GM21360 (cell line): ENCODE measurements around the gene NLRP7.
A peak's percentile ranks its signal among the peaks of the same experiment; 100 is the strongest.
"Not testable (repeated sequence)": the region's sequence is repeated elsewhere in the genome, so short reads cannot be mapped to it uniquely, and the experiment has no call there.

Source experiments
- ATAC-seq: cut with Tn5 transposase; IDR thresholded peaks from one replicate; pipeline ENCODE4 v1.9.1; 2021; ENCODE audit warnings: mild to moderate bottlenecking, moderate library complexity; ENCODE audit not compliant: unreplicated experiment

Gene NLRP7

DNA sequence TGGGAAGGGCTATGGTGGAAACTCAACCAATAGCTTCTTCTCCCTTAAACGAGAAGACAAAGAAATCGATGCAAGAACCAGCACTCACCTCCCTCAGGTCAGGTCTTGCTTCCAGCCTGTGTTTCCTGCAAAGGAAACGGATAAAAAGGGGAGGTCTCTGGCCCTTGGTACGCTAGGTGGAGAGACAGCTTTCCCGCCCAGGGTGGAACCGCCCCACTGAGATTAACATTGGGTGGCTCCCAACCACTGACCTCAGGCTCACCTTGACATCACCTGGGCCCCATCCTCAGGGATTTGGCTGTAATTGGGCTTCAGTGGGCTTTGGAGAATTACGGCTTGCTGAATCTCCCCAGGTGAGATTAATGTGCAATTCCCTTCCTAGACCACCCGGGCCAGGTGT is at the start of gene NLRP7:
Gene NLRP7, minus strand, starts transcription at position 150 of the 400 bp plus-strand sequence.
- ATAC-seq, result no peak

DNA sequence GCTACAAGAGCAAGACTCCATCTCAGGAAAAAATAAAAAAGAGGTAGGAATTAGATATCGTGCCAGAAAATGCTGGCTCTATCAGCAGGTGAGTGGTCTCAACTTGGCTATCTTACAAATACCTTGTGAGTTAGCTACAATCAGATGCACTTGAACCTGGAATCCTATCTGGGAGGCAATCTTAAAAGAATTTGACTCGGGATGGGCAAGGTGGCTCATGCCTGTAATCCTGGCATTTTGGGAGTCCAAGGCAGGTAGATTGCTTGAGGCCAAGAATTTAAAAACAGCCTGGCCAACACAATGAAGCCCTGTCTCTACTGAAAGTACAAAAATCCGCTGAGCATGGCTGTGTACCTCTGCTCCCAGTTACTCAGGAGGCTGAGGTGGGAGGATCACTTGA is 48.2 kb upstream of the NLRP7 start:
- ATAC-seq, result no peak

DNA sequence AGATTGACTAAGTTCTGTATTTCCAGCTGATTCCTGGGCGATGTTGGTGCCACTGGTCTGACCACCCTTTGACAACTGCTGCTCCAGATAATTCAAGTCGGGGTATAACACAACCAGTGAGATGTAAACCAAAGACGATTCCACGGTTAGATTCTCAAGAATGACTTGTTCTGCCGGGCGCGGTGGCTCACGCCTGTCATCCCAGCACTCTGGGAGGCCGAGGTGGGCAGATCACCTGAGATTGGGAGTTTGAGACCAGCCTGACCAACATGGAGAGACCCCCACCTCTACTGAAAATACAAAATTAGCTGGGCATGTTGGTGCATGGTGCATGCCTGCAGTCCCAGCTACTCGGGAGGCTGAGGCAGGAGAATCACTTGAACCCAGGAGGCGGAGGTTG is 42.2 kb upstream of the NLRP7 start:
- not testable (repeated sequence) for ATAC-seq

DNA sequence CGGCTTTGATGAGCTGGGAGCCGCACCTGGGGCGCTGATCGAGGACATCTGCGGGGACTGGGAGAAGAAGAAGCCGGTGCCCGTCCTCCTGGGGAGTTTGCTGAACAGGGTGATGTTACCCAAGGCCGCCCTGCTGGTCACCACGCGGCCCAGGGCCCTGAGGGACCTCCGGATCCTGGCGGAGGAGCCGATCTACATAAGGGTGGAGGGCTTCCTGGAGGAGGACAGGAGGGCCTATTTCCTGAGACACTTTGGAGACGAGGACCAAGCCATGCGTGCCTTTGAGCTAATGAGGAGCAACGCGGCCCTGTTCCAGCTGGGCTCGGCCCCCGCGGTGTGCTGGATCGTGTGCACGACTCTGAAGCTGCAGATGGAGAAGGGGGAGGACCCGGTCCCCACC is 35.2 kb upstream of the NLRP7 start:
- ATAC-seq, result not testable (repeated sequence)

DNA sequence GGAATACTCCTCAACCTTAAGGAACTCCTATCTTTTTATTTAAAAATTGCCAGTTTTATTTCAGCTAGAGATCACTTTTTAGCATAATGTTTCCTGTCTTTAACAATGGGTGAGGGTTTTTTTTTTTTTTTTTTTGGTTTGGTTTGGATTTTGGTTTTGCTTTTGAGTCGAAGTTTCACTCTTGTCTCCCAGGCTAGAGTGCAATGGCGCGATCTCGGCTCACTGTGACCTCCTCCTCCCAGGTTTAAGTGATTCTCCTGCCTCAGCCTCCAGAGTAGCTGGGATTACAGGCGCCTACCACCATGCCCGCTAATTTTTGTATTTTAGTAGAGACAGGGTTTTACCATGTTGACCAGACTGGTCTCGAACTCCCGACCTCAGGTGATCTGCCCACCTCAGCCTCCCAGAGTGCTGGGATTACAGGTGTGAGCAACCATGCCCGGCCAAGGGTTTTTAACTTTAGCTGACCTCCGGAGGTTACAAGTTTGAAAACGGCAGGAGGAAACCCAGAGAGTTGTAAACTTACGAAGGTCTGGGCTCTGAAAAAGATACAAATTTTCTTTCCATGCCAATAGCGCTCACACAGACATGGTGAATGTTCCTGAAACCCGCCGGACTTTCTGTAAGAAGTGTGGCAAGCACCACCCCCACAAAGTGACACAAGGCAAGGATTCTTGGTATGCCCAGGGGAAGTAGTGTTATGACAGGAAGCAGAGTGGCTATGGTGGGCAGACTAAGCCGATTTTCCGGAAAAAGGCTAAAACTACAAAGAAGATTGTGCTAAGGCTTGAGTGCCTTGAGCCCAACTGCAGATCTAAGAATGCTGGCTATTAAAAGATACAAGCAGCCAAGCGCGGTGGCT is 26.1 kb upstream of the NLRP7 start:
- not testable (repeated sequence) for ATAC-seq

DNA sequence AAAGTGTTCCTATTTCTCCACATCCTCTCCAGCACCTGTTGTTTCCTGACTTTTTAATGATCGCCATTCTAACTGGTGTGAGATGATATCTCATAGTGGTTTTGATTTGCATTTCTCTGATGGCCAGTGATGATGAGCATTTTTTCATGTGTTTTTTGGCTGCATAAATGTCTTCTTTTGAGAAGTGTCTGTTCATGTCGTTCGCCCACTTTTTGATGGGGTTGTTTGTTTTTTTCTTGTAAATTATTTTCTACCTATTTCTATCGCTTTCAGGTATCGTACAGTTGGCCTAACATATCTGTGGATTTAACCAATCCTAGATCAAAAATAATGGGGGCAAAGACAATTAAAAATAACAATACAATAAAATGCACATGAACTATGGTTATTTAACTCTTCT is 24.1 kb upstream of the NLRP7 start:
- not testable (repeated sequence) for ATAC-seq

DNA sequence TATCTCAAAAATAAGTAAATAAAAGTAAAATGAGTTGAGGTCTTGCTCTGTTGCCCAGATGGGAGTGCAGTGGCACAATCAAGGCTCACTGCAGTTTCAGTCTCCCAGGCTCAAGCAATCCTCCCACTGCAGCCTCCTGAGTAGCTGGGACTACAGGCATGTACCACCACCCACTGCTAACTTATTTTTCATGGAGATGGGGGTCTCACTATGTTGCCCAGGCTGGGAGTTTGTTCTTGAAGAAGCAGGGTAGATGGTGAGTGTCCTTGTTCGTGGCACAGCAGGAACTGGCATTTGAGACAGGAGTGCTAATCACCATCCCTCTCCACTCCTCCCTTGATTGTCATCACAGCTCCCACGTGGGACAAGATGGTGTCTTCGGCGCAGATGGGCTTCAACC is 22.3 kb upstream of the NLRP7 start:
- ATAC-seq, result no peak

DNA sequence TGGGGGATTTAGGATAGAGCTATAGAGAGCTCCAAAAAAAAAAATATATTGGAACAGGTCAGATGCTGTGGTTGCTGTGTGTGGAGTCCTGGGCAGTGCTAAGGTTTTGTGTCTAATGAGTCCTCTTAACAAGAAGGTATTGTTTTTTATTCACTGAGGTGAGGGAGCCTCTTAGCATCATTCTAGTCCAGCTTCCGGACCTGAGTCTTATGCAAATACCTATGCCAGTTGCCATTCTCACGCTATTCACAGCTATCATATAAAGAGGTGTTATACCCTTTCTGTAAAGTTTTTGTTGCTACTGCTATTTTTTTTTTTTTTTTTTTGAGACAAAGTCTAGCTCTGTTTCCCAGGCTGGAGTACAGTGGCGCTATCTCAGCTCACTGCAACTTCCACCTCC is 20.3 kb upstream of the NLRP7 start:
- no peak for ATAC-seq

DNA sequence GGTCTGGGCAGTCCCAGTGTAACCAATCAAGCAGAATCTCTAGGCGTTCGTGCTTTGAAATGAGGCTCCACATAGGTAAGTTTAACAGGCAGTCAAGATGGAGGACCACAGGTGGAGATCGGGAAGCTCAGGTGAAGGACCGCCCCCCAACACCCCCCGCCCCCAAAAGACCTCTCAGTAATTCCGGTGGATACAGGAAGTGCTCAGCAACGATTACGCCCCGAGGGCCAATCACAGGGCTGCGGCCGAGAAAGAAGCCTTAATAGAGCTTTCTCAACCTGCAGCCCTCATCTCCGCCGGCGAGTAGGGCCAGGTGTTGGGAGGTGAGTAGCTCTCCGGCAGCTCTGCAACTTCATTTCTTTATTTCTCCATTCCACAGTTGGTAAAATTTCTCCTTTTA is 17.7 kb upstream of the NLRP7 start:
- ATAC-seq, result not testable (repeated sequence)

DNA sequence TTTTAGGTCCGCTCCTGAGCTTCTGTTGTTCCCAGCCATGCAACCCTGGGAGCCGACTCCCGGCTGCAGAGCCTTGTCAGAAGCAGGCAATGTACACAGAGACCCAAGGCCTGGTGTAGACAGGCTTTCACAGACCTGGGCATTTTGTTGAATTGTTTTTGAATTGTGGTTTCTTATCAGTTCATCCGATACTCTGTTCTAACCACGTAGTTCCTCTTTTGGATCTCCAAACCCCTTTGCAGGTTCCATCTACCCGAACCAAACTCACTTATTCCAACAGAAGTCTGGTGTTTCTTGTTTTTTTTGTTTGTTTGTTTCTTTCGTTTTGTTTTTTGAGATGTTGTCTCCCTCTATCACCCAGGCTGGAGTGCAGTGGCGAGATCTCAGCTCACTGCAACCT is 12.5 kb upstream of the NLRP7 start:
- no peak for ATAC-seq

DNA sequence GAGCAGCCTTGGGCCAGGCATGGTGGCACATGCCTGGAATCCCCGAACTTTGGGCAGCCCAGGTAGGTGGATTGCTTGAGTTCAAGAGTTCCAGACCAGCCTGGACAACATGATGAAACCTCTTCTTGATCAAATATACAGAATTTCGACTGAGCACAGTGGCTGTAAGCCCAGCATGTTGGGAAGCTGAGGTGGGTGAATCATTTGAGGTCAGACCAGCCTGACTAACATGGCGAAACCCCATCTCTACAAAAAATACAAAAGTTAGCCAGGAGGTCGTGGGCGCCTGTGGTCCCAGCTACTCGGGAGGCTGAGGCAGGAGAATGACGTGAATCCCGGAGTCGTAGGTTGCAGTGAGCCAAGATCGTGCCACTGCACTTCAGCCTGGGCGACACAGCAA is 8.0 kb upstream of the NLRP7 start:
- ATAC-seq, result no peak

DNA sequence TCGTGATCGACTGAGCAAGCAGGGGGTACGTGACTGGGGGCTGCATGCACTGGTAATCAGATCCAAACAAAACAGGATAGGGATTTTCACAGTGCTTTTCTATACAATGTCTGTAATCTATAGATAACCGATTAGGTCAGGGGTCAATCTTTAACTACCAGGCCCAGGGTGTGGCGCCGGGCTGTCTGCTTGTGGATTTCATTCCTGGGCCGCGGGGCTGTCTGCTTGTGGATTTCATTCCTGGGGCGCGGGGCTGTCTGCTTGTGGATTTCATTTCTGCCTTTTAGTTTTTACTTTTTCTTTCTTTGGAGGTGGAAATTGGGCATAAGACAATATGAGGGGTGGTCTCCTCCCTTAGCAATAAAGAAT is 6.0 kb upstream of the NLRP7 start:
- not testable (repeated sequence) for ATAC-seq

DNA sequence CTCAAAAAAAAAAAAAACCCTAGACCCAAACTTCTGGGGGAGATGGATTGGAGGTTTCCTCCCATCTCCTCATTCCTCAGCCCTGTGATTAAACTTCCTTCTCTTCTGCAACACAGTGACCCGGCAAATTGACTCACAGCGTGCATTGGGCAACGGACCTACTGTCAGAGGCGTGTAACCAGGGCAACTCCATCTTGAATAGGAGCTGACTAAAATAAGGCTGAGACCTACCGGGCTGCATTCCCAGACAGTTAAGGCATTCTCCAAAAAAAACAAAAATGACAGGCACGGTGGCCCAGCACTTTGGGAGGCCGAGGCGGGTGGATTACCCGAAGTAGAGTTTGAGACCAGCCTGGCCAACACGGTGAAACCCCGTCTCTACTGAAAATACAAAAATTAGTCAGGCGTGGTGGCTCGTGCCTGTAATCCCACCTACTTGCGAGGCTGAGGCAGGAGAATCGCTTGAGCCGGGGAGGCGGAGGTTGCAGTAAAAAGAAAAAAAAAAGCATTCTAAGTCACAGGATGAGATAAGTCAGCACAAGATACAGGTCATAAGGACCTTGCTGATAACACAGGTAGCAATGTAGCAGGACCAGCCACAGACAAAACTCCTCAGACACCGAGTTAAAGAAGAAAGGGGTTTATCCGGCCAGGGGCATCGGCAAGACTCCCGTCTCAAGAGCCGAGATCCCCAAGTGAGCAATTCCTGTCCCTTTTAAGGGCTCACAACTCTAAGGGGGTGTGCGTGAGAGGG is 5.4 kb upstream of the NLRP7 start:
- no peak for ATAC-seq

DNA sequence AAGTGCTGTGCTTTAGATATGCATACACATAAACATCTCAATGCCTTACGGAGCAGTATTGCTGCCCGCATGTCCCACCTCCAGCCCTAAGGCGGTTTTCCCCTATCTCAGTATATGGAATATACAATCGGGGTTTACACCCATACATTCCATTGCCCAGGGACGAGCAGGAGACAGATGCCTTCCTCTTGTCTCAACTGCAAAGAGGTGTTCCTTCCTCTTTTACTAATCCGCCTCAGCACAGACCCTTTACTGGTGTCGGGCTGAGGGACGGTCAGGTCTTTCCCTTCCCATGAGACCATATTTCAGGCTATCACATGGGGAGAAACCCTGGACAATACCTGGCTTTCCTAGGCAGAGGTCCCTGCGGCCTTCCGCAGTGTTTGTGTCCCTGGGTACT is 3.2 kb upstream of the NLRP7 start:
- not testable (repeated sequence) for ATAC-seq

DNA sequence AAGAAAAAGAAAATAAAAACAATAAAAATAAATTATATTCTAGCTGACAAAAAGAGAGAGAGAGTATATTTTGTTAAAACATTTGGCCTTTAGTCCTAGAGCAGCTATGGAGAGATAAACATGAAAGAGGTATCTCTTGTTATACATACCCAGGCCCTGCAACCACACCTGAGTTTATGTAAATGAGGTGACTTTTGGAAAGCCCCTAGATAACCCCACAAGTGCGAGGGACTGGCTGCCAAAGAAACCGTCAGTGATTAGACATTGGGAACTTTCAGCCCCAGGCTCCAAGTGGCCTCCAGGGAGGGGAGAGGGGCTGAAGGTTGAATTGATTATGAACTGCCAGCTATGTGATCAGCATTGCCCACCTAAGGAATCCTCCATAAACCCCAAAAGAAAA is 2.1 kb upstream of the NLRP7 start:
- no peak for ATAC-seq

DNA sequence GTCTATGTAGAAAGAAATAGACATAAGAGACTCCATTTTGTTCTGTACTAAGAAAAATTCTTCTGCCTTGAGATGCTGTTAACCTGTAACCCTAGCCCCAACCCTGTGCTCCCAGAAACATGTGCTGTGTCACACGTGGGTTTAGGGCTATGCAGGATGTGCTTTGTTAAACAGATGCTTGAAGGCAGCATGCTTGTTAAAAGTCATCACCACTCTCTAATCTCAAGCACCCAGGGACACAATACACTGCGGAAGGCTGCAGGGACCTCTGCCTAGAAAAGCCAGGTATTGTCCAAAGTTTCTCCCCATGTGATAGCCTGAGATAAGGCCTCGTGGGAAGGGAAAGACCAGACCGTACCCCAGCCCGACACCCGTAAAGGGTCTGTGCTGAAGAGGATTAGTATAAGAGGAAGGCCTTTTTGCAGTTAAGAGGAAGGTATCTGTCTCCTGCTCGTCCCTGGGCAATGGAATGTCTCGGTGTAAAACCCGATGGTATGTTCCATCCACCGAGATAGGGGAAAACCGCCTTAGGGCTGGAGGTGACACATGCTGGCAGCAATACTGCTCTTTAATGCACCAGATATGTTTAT is 3.5 kb downstream of the NLRP7 start:
- not testable (repeated sequence) for ATAC-seq

DNA sequence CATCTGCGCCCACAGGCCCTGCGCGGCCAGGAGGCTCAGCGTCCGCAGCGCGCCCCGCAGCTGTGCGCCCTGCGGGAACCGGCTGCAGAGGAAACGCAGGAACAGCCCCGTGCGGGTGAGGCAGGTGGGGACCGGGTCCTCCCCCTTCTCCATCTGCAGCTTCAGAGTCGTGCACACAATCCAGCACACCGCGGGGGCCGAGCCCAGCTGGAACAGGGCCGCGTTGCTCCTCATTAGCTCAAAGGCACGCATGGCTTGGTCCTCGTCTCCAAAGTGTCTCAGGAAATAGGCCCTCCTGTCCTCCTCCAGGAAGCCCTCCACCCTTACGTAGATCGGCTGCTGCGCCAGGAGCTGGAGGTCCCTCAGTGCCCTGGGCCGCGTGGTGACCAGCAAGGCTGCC is 7.8 kb downstream of the NLRP7 start:
- not testable (repeated sequence) for ATAC-seq

DNA sequence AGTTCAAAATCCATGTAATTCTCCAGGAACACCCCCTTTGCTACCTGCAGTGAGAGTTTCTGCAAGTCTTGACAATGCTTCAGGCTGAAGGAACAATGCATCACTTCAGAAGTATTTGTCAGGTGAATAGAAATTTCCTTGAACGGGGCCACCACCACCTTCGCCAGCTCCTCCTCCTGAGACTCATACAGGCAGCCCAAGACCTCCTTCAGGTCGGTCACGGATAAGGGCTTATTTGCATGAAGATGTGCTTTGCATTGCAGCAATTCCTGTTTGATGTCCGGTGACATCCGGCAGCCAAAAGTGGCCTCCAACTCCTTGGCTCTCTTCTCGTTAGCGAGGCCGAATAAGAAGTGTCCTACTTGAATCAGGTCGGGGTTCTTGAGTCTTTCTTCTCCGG is 8.4 kb downstream of the NLRP7 start:
- ATAC-seq, result no peak

DNA sequence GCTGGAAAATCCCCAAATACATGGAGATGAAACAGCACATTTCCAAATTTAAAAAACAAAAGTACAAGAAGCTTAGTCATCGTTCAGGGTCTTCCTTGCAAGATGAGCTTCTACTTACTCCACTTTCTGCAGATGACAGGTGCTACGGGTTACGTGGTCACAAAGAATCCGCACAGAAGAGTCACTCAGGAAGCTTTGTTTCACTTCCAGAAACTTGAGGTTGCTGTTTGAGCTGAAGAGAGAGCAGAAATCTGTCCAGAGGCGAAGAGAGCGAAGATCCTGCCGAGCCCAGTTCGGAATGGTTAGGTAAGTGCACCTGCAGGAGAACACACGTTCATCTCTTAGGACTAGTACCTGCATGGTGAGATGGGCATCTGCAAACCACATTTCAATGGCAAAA is 9.4 kb downstream of the NLRP7 start:
- ATAC-seq, result peak; percentile 48

DNA sequence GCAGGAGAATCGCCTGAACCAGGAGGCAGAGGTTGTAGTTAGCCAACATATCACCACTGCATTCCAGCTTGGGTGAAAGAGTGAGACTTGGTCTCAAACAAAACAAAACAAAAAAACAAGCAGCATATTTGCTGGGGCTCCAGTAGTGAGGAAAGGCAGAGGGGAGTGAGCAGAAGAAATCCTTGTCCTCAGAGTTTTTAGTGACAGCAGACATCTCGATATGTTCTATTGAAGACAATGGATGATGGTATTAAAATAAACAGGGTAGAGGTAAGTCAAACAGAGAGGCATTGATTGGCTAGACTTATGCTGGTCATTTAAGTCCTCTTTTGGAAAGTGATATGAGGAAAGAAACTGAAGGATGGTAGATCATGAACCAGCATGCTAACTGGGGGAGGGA is 19.0 kb downstream of the NLRP7 start:
- ATAC-seq, result no peak

DNA sequence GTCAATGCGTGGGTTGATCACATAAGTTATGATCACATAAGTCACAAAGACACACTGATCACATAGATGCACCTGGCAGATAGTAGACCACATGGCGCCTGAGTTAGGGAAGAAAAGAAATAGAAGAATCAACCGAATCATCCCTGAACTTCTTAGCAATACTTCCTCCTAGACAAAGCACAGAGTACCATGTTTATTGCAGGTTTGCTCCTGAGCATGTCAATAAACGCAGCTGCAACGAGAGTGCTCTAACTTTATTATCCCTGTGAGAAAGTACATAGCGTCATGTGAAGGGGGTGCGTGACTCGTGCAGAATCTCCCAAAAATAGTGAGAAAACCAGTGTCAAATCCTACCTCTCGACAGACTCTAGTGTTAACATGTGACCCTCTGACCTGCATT is 24.1 kb downstream of the NLRP7 start:
- no peak for ATAC-seq

DNA sequence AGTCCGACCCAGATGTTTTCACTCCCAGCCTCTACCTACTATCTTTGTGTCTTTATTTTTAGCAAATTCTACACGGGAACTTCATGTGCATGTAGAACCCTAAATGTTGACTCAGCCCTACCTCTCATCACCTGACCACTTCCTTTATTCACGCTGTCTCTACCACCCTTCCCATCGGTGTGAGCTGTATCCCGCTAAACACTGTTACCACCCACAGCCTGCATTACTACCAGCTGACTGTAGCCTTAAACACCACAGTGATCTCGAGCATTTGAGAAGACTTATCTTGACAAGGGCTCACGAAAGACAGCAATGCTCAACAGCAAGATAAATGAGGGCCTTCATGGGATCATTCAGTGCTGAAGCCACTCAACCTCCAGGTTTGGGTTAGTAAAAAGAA is 26.2 kb downstream of the NLRP7 start:
- no peak for ATAC-seq
